ENCODE measurements around the gene SLC2A5.
"Not testable (repeated sequence)": the region's sequence is repeated elsewhere in the genome, so short reads cannot be mapped to it uniquely, and the experiment has no call there.

SLC2A5 gene

DNA sequence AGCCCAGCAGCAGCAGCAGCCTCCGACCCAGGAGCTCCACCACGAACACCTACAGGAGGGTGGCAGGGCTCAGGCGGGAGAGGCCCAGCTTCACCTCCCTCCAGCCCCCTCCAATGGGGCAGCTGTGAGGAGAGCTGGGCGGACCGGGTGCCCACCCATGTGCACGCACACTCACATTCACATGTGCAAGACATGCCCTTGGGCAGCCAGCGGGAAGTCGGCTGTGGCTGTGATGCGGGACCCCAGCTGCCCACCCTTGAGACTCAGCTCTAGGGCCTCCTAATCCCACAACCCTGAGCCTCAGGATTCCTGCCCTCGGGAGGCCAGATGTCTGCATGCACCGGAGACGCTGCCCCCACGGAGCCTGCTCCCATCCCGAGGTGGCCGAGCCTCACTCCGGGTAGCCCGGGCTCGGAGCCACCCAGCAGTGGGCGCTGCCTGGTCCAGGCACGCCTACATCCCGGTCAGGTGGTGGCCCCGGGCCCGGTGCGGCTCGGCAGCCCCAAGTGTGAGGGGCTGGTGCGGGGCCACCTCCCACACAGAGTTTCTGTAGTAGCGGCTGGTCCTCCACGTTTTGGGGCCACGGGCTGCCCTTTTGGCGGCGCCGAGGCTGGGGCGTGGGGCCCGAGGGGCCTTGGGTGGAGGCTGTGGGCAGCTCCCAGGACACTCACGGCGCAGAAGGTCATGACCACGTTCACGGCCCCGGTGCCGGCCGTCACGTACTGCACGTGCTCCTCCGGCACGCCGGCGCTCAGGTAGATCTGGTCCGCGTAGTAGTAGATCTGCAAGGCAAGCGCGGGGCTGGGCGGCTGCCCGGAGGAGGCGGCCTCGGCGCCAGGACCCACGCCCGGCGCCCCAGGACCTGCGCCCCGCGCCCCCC lies 30.3 kb downstream of the SLC2A5 start:
- Histone ChIP-seq H3K9ac (ENCODE audit: low read length) (no peak overlapping the region), H3K36me3 (ENCODE audit: control insufficient read depth, low read depth, low read length) (no peaks in the 10 kb centered on the region), H3K27me3 (ENCODE audit: control insufficient read depth, insufficient read depth, low read length) (no peaks in the 10 kb centered on the region), H3K4me3 (ENCODE audit: low read length) (no peak overlapping the region), H3K4me1 (ENCODE audit: control insufficient read depth, low read depth, low read length) (peaks cover 2% of the 10 kb centered on the region), H3K27ac (ENCODE audit: low read length) (no peak overlapping the region), H3K9me3 (ENCODE audit: control insufficient read depth, low read depth, low read length) (no peaks in the 10 kb centered on the region)

GRCh38 chr1:9038338-9038650 lies 31.1 kb downstream of the SLC2A5 start:
- Histone ChIP-seq H3K9me3 (ENCODE audit: control insufficient read depth, low read depth, low read length) (no peaks in the 10 kb centered on the region), H3K4me1 (ENCODE audit: control insufficient read depth, low read depth, low read length) (peaks cover 4% of the 10 kb centered on the region), H3K27me3 (ENCODE audit: control insufficient read depth, insufficient read depth, low read length) (no peaks in the 10 kb centered on the region), H3K9ac (ENCODE audit: low read length) (no peak overlapping the region), H3K36me3 (ENCODE audit: control insufficient read depth, low read depth, low read length) (no peaks in the 10 kb centered on the region), H3K4me3 (ENCODE audit: low read length) (no peak overlapping the region), H3K27ac (ENCODE audit: low read length) (no peak overlapping the region)

- Histone ChIP-seq H3K4me3 (ENCODE audit: low read length) (no peak overlapping the region), H3K27ac (ENCODE audit: low read length) (no peak overlapping the region), H3K9me3 (ENCODE audit: control insufficient read depth, low read depth, low read length) (no peaks in the 10 kb centered on the region), H3K9ac (ENCODE audit: low read length) (no peak overlapping the region), H3K27me3 (ENCODE audit: control insufficient read depth, insufficient read depth, low read length) (no peaks in the 10 kb centered on the region), H3K36me3 (ENCODE audit: control insufficient read depth, low read depth, low read length) (no peaks in the 10 kb centered on the region), H3K4me1 (ENCODE audit: control insufficient read depth, low read depth, low read length) (peaks cover 4% of the 10 kb centered on the region)
Measured at GRCh38 chr1:9037476-9038337, 31.7 kb downstream of the SLC2A5 start.

- no peaks in the 10 kb centered on the region for H3K36me3 ChIP-seq (ENCODE audit: control insufficient read depth, low read depth, low read length)
- no peak overlapping the region for H3K4me3 ChIP-seq (ENCODE audit: low read length)
- no peak overlapping the region for H3K9ac ChIP-seq (ENCODE audit: low read length)
- H3K4me1 ChIP-seq (ENCODE audit: control insufficient read depth, low read depth, low read length): peaks cover 4% of the 10 kb centered on the region
- no peak overlapping the region for H3K27ac ChIP-seq (ENCODE audit: low read length)
- H3K9me3 ChIP-seq (ENCODE audit: control insufficient read depth, low read depth, low read length): peaks cover 5% of the 10 kb centered on the region
- H3K27me3 ChIP-seq (ENCODE audit: control insufficient read depth, insufficient read depth, low read length): no peaks in the 10 kb centered on the region
Measured at GRCh38 chr1:9035226-9035625, 34.2 kb downstream of the SLC2A5 start.

GRCh38 chr1:9033363-9033762 lies 36.1 kb downstream of the SLC2A5 start:
- no peak overlapping the region for H3K27ac ChIP-seq (ENCODE audit: low read length)
- peaks cover 5% of the 10 kb centered on the region for H3K9me3 ChIP-seq (ENCODE audit: control insufficient read depth, low read depth, low read length)
- peaks cover 4% of the 10 kb centered on the region for H3K4me1 ChIP-seq (ENCODE audit: control insufficient read depth, low read depth, low read length)
- no peaks in the 10 kb centered on the region for H3K27me3 ChIP-seq (ENCODE audit: control insufficient read depth, insufficient read depth, low read length)
- no peak overlapping the region for H3K4me3 ChIP-seq (ENCODE audit: low read length)
- H3K9ac ChIP-seq (ENCODE audit: low read length): no peak overlapping the region
- no peaks in the 10 kb centered on the region for H3K36me3 ChIP-seq (ENCODE audit: control insufficient read depth, low read depth, low read length)

DNA sequence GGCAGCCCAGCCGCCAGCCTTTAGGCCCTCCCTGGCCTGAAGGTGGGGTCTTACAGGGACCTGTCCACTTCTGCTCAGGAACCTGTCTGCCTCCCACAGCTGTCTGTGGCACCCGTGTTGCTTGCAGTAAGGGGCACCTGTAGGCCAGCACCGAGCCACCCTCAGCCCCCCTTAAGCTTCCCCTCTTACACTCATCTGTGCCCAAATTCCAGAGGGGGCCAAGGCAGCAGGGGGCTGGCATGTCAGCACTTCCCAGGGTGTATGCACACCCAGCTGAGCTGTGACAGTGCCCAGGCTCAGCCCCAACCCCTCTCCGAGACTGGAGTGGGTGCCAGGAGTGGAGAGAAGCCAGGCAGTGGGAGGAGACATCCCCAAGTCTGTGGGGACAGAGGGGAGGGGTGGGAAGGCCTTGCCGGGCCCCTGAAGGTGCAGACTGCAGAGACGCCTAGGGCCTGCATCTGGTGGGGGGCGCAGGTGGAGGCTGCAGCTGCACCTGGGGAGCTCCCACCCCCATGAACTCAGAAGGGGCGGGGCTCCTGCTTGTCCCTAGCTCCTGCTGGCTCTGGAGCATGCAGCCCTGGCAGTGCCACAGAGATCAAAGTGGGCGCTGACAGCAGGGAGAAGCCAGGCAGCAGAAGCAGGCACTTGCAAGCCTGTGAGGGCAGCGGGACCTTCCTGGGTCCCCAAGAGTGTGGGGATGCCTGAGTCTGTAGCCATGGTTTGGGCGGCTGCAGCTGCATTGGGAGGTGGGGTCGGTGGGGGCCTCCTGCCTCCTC lies 37.8 kb downstream of the SLC2A5 start:
- H3K4me3 ChIP-seq (ENCODE audit: low read length): no peak overlapping the region
- H3K36me3 ChIP-seq (ENCODE audit: control insufficient read depth, low read depth, low read length): no peaks in the 10 kb centered on the region
- peaks cover 5% of the 10 kb centered on the region for H3K9me3 ChIP-seq (ENCODE audit: control insufficient read depth, low read depth, low read length)
- no peak overlapping the region for H3K9ac ChIP-seq (ENCODE audit: low read length)
- peaks cover 4% of the 10 kb centered on the region for H3K4me1 ChIP-seq (ENCODE audit: control insufficient read depth, low read depth, low read length)
- no peak overlapping the region for H3K27ac ChIP-seq (ENCODE audit: low read length)
- no peaks in the 10 kb centered on the region for H3K27me3 ChIP-seq (ENCODE audit: control insufficient read depth, insufficient read depth, low read length)

GRCh38 chr1:9031077-9031476 lies 38.4 kb downstream of the SLC2A5 start:
- H3K4me1 ChIP-seq (ENCODE audit: control insufficient read depth, low read depth, low read length); H3K36me3 ChIP-seq (ENCODE audit: control insufficient read depth, low read depth, low read length); H3K9me3 ChIP-seq (ENCODE audit: control insufficient read depth, low read depth, low read length); H3K27me3 ChIP-seq (ENCODE audit: control insufficient read depth, insufficient read depth, low read length); H3K4me3 ChIP-seq (ENCODE audit: low read length); H3K27ac ChIP-seq (ENCODE audit: low read length); H3K9ac ChIP-seq (ENCODE audit: low read length): not testable (repeated sequence)

DNA sequence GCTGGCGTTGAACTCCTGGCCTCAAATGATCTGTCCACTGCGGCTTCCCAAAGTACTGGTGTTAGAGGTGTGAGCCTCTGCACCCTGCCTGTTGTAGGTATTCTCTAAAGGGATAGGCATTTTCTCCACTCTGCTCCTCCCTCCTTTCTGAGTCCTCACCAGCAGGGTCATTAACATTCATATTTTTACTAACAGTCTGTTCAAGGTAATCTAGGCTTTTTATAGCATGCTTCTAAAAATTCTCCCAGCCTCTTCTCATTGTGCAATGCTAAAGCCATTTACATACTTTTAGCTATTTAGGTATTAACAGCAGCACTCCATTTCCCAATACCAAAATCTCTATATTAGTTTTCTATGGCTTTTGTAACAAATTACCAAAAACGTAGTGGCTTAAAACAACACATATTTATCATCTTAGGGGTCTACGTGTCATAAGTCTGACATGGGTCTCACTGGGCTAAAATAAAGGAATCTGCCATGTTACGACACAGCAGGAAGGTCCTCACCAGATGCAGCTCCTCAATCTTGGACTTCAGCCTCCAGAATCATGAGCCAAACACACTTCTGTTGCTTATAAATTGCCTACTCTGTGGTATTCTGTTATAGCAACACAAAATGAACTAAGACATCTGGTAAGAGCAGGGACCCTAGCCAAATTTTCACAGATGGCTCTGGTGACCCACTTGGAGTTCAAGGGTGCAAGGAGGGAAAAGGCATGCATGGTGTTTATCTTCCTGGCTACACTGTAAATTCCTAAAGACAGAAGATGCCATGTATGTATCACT lies 40.3 kb downstream of the SLC2A5 start:
- H3K36me3 ChIP-seq (ENCODE audit: control insufficient read depth, low read depth, low read length): no peaks in the 10 kb centered on the region
- H3K27ac ChIP-seq (ENCODE audit: low read length): no peak overlapping the region
- H3K27me3 ChIP-seq (ENCODE audit: control insufficient read depth, insufficient read depth, low read length): no peaks in the 10 kb centered on the region
- H3K4me1 ChIP-seq (ENCODE audit: control insufficient read depth, low read depth, low read length): peaks cover 2% of the 10 kb centered on the region
- peaks cover 5% of the 10 kb centered on the region for H3K9me3 ChIP-seq (ENCODE audit: control insufficient read depth, low read depth, low read length)
- no peak overlapping the region for H3K4me3 ChIP-seq (ENCODE audit: low read length)
- H3K9ac ChIP-seq (ENCODE audit: low read length): no peak overlapping the region

GRCh38 chr1:9027307-9027706 lies 42.1 kb downstream of the SLC2A5 start:
- no peaks in the 10 kb centered on the region for H3K36me3 ChIP-seq (ENCODE audit: control insufficient read depth, low read depth, low read length)
- peaks cover 5% of the 10 kb centered on the region for H3K9me3 ChIP-seq (ENCODE audit: control insufficient read depth, low read depth, low read length)
- no peak overlapping the region for H3K4me3 ChIP-seq (ENCODE audit: low read length)
- no peaks in the 10 kb centered on the region for H3K4me1 ChIP-seq (ENCODE audit: control insufficient read depth, low read depth, low read length)
- H3K27me3 ChIP-seq (ENCODE audit: control insufficient read depth, insufficient read depth, low read length): no peaks in the 10 kb centered on the region
- no peak overlapping the region for H3K27ac ChIP-seq (ENCODE audit: low read length)
- no peak overlapping the region for H3K9ac ChIP-seq (ENCODE audit: low read length)

DNA sequence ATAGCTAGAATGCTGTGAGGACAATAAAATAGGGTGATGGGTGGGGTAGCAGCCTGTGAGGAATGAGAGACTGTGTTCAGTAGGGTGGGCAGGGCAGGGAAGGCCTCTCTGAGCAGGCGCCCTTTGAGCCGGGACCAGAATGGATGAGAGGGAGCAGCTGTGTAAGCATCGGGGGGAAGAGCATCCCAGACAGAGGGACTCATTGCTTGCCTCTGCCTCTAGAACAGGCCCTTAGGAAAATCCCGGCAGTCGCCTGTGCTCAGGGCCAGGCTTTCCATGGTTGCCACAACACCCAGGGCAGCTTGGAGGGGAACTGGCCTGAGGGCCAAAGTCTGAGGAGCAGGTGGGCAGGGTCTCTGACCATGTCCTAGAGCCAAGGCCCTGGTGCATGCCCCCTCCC lies 44.0 kb downstream of the SLC2A5 start:
- no peak overlapping the region for H3K9ac ChIP-seq (ENCODE audit: low read length)
- no peaks in the 10 kb centered on the region for H3K4me1 ChIP-seq (ENCODE audit: control insufficient read depth, low read depth, low read length)
- no peak overlapping the region for H3K27ac ChIP-seq (ENCODE audit: low read length)
- no peaks in the 10 kb centered on the region for H3K36me3 ChIP-seq (ENCODE audit: control insufficient read depth, low read depth, low read length)
- H3K27me3 ChIP-seq (ENCODE audit: control insufficient read depth, insufficient read depth, low read length): no peaks in the 10 kb centered on the region
- no peak overlapping the region for H3K4me3 ChIP-seq (ENCODE audit: low read length)
- no peaks in the 10 kb centered on the region for H3K9me3 ChIP-seq (ENCODE audit: control insufficient read depth, low read depth, low read length)

GRCh38 chr1:9024837-9025236 lies 44.6 kb downstream of the SLC2A5 start:
- Histone ChIP-seq H3K9me3 (ENCODE audit: control insufficient read depth, low read depth, low read length) (no peaks in the 10 kb centered on the region), H3K4me1 (ENCODE audit: control insufficient read depth, low read depth, low read length) (no peaks in the 10 kb centered on the region), H3K27me3 (ENCODE audit: control insufficient read depth, insufficient read depth, low read length) (no peaks in the 10 kb centered on the region), H3K9ac (ENCODE audit: low read length) (no peak overlapping the region), H3K36me3 (ENCODE audit: control insufficient read depth, low read depth, low read length) (no peaks in the 10 kb centered on the region), H3K4me3 (ENCODE audit: low read length) (no peak overlapping the region), H3K27ac (ENCODE audit: low read length) (no peak overlapping the region)
